Activated CD4-positive, CD25-positive, alpha-beta regulatory T cell treated with anti-CD3 and anti-CD28 coated beads, Interleukin-2, amount 50 U/mL, for 16 hours (primary cell): ENCODE measurements around the gene BIRC5.
A peak's percentile ranks its signal among the peaks of the same experiment; 100 is the strongest.
"Not testable (repeated sequence)": the region's sequence is repeated elsewhere in the genome, so short reads cannot be mapped to it uniquely, and the experiment has no call there.

Experiments used
- DNase-seq: peaks from one replicate; pipeline ENCODE4 v3.0.0-alpha.2; 2020; ENCODE audit warnings: low read depth, low spot score

The BIRC5 gene

DNA sequence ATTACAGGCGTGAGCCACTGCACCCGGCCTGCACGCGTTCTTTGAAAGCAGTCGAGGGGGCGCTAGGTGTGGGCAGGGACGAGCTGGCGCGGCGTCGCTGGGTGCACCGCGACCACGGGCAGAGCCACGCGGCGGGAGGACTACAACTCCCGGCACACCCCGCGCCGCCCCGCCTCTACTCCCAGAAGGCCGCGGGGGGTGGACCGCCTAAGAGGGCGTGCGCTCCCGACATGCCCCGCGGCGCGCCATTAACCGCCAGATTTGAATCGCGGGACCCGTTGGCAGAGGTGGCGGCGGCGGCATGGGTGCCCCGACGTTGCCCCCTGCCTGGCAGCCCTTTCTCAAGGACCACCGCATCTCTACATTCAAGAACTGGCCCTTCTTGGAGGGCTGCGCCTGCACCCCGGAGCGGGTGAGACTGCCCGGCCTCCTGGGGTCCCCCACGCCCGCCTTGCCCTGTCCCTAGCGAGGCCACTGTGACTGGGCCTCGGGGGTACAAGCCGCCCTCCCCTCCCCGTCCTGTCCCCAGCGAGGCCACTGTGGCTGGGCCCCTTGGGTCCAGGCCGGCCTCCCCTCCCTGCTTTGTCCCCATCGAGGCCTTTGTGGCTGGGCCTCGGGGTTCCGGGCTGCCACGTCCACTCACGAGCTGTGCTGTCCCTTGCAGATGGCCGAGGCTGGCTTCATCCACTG lies at the start of gene BIRC5:
Gene BIRC5 (plus strand): TSS at position 238 of the 690 bp plus-strand sequence. CDS start 64 bp downstream, at position 302.
- DNase-seq: peak; percentile 83

DNA sequence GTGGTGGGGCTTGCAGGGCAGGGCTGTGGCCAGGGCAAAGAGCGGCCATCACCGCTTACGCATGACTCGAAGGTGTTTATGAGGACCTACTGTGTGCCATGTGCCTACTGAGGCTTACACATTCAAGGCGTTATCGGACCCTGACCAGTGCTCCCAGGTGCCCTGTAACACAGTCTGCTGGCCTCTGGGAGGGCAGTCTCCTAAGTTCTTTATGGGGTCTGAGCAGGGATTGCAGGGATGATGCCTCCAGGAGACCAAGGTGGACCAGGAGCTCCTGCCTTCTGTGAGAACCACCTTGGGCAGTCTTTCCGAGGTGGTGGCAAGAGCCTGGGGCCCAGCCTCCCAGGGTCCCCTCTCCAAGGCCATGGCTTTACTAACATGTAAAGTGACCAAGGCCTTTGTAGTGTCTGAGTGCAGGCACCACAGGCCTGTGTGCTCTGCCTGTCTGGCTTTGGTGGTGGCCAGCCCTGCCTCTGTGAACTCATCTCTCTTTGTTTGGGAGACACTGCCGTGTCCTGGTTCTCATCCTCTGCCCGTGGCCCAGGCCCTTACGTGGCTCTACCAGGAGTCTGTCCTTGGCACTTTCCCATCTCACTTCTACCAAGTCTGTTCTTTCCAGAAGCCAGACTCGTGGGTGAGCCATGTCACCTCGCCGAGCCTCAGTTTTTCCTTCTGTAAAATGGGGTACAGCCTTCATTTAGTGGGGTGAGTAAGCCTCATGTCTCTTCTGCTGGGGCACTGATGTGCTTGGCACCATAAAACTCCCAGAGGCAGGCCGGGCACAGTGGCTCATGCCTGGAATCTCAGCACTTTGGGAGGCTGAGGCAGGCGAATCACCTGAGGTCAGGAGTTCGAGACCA lies 49.1 kb upstream of the BIRC5 start:
- no peak for DNase-seq

DNA sequence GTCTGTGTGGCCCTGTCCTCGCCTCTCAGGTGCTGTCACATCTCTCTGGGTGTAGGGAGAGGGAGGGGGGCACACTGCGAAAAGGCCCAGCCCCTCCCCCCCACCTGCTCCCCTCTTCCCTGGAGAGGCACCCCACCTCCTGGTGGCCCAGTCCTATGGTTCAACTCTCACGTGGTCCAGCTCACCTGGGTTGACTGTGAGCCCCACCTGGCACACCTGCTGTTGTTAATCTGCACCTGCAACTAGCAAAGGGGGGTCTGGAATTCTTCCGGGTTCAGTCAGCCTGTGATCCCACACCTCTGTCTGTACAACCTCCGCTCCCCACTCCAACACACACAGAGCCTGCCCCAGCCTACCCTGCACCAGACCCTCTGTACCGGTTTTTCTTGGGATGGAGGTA lies 47.6 kb upstream of the BIRC5 start:
- DNase-seq: no peak

DNA sequence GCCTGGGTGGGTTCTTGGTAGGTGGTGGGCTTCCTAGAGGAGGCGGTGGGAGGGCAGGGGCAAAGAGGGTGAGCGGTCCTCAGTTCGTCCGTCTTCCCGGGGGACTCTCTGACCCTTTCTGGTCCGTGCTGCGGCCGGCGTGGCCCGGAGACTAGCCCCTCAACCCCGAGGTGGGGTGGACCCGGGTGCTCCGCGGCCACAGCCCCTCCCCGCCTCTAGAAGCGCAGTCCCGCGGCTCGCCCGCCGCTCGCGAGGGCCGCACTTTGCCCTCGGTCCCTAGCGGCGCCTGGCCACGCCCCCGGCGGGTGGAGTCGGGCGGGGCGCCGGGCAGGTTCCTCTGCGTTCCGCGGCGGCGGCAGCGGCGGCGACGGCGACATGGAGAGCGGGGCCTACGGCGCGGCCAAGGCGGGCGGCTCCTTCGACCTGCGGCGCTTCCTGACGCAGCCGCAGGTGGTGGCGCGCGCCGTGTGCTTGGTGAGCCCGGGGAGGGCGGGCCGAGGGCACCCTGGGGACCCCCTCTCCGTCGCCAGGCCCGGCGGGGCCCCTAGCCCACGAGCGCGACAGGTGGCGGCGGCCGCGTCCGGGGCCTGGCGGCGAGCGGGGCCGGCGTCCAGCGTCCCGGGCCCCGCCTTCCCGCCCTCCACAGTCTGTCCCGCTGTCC lies 45.7 kb upstream of the BIRC5 start, which contains the start of gene SYNGR2:
Gene SYNGR2 (plus strand): TSS at position 340 of the 661 bp plus-strand sequence. CDS start 36 bp downstream, at position 376.
- peak; percentile 69 for DNase-seq

DNA sequence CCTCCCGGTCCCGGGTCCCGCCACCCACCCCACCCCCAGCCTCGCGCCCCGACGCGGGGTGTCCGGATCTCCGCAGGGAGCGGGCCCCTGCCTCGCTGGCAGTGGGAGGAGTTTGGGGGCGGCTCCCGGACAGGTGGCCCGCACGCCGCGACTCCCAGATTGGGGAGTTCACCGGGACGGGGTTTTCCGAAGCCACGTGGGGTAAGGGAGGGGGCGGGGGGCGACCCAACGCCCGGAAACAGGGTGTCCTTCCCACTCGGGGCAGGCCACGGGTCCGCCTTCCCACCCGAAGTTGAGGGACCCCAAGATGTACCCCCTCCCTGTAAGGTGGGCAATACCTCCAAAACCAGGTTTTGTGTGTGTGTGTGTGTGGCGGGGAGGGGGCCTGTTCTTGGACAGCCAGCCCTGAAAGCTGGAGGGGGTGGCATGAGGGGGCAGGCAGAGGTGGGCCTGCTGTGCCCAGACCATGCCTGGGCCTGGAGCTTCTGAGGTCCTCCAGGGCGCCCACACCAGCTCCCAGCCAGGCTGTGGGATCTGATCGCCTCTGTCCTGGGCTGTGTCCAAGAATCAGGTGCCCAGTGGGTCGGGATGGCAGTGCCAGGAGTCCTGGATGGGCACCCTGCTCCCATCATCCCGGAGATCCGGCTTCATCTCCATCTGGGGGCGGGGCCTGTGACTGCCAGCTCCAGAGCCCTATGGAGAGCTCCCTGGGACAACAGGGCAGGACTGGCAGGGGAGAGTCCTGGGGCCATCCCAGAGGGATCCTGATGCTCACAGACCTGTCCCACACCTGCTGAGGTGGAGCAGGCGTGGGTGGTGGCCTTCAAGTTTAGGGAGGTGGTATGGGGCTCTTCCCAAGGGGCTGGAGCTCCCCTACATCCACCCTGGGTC lies 44.9 kb upstream of the BIRC5 start:
- no peak for DNase-seq

DNA sequence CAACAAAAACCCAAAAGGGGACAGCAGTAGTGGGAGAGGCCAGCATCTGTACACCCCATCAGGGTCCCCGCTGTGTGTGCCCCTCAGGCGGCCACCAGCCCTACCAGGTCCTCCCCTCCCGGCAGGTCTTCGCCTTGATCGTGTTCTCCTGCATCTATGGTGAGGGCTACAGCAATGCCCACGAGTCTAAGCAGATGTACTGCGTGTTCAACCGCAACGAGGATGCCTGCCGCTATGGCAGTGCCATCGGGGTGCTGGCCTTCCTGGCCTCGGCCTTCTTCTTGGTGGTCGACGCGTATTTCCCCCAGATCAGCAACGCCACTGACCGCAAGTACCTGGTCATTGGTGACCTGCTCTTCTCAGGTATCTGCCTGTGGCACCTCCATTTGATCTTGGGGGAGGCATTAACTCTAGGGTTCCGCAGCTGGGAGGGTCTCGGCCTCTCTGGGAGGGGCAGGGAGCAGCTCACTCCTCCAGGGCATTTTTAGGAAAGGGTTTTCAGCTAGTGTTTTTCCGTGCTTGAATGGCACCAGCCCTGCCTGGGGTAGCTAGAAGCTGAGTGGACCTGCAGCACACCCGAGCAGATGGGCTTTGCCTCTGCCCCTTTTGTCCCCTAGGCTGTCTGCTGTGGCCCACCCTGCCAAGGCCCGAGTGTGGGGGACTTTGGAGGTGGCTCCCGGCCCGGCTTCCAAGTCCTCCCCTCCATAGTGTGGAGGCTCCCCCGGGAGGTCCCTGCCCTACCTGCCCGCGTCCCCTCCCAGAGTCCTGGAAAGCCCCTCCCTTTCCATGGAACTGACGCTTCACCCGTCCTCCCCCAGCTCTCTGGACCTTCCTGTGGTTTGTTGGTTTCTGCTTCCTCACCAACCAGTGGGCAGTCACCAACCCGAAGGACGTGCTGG lies 43.1 kb upstream of the BIRC5 start:
- no peak for DNase-seq

DNA sequence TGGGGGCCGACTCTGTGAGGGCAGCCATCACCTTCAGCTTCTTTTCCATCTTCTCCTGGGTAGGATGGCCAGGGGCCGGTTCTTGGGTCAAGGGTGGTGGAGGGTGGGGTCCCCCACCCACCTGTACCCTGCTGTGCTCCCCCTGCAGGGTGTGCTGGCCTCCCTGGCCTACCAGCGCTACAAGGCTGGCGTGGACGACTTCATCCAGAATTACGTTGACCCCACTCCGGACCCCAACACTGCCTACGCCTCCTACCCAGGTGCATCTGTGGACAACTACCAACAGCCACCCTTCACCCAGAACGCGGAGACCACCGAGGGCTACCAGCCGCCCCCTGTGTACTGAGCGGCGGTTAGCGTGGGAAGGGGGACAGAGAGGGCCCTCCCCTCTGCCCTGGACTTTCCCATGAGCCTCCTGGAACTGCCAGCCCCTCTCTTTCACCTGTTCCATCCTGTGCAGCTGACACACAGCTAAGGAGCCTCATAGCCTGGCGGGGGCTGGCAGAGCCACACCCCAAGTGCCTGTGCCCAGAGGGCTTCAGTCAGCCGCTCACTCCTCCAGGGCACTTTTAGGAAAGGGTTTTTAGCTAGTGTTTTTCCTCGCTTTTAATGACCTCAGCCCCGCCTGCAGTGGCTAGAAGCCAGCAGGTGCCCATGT lies 42.3 kb upstream of the BIRC5 start:
- DNase-seq: not testable (repeated sequence)

DNA sequence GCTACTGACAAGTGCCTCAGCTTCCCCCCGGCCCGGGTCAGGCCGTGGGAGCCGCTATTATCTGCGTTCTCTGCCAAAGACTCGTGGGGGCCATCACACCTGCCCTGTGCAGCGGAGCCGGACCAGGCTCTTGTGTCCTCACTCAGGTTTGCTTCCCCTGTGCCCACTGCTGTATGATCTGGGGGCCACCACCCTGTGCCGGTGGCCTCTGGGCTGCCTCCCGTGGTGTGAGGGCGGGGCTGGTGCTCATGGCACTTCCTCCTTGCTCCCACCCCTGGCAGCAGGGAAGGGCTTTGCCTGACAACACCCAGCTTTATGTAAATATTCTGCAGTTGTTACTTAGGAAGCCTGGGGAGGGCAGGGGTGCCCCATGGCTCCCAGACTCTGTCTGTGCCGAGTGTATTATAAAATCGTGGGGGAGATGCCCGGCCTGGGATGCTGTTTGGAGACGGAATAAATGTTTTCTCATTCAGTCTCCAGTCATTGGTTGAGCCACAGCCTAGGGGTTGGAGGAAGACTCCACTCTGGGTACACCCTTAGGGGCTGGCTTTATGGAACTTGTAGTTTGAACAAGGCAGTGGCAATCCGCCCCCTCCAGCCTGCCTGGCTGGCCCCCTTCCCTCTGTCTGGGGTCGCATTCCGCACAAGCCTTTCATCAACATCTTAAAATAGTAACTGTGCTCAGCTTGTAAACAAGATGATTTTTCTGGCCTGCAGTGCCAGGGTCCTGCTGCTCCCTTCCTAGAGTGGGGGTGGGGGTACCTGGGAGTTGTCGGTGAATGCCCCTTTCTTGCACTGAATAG lies 41.6 kb upstream of the BIRC5 start:
- DNase-seq: no peak

DNA sequence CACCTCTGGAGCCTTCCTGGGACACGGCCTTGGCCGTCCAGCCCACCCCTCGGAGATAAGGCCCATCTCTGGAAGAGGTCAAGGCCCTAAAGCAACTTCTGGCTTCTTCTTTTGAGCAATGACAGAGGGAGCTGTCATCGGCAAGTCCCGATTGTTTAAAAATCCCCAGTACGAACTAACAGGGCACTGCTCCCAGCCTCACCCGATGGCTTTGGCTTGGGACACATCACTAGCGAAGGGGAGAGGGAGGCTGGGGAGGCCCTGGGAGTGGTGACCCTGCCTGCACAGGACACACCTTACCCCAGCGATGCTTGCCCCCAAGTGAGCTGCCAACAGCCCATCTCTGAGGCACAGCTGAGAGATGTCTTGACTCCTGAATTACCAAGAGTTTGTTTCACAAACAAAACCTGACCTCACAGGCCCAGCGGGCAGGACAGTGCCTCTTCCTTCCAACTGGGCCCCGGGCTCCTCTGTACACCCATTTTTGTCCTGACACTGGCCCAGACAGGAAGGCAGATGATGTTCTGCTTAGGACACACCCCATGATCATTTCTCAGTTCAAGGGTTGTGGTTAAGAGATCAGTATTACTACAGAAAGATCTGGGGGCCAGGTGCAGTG lies 40.8 kb upstream of the BIRC5 start:
- DNase-seq: no peak

DNA sequence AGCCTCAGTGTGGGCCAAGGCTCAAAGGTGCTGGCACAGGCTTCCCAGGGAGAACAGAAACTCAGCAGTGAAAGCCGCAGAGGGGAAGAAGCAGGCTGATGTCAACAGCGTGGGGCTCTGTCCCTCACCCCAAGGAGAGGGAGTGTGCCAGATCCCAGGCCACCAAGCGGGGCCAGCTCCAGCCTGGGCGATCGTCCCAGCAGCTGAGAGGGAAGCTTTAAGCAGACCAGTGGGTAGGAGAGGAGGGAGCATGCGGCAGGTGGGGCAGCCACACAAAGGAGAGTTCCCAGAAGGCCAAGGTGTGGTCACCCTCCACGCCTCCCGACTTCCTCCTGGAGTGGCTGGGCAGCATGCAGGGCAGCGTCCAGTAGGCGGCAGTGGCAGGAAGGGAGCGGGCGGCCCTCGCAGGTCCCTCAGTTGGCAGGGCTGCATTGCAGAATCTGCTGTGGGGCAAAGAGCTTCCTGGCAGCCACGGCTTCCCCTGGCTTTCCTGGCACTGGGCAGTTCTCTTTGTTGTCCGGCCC lies 39.6 kb upstream of the BIRC5 start:
- DNase-seq: no peak

DNA sequence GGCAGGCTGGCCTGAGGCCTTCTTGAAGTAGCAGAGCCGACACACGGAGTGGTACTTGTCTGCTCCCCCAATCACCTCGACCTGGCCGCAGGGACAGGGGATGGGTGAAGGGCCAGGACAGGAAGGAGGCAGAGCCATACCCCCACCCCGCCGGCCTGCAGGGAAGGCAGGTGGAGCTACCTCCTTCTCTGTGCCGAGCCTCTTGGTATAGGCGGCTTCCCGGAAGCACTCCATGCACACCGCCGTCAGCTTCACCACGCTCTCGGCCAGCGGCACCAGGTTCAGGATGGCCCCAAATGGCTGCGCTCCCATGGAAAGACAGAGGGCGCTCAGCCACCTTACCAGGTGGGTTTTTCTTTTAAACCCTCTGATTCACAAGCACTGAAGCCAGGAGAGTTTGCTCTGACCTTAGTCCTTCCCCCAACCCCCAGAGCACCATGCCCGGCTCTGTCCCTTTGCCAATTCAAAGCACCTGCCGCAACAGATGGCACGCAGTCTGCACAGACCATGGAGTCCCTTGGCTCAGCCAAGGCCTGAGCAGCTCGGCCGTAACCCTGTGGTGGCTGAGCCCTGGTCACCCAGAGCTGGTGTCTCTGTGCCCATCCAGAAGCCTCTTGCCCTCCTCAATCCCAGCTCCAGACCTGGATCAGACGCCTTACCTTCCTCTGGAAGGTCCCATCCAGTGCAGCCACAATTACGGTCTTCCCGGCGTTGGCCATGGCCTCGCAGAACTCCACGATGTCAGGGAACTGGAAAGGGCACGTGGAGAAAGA lies 39.0 kb upstream of the BIRC5 start:
- no peak for DNase-seq

DNA sequence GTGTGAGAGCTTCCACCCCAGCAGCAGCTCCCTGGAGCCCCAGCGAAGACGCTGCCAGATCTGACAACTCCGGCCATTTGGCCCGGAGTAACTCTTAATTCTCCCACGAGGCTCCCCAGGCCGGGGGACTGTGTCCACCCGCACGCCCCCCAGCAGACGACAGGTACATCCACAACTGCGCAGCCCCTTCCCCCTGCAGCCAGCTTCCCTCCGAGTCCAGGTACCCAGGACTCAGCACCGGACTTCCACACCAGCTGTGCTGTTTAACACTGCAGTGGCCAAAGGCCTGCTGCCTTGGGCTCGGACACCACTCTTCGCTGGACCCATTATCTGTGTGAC lies 38.4 kb upstream of the BIRC5 start:
- DNase-seq: no peak

DNA sequence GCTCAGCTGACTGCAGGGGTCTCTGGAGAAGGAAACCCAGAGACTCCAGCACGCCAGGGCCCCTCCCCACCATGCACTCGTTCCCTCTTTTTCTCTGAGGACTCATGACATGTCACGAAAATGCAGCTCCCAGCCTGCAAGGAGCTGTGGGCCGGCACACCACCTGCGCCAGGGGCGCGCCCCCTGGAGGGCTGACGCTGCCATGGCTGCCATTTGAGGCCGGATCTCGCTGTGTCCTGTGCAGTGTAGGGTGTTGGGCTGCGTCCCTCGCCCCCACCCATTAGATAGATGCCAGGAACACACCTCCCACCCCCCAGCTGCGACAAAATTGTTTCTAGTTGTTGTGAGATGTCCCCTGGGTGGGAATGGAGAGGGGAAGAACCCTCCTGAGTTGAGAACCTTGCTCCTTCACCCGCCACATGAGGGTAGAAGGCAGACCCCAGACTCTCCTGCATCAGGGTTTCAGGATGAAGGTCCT lies 37.5 kb upstream of the BIRC5 start:
- peak; percentile 60 for DNase-seq

DNA sequence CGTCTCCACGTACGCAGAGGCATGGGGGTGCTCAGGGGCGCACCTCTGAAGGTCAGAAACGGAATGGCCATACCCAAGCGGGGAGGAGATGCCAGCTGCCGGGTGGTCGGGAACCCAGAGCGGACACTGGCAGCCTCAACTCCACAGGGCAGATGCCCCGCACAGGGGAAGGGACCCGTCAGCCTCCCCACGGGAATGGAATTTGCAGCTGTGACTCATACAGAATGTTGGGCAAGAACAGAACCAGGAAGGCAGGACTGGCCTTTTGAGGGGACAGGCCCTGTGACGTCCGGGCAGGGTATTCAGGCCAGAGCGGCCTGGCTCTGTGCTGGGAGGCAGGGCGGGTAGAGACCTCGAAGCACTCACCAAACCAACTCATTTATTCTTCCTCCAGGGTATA lies 34.7 kb upstream of the BIRC5 start:
- no peak for DNase-seq

DNA sequence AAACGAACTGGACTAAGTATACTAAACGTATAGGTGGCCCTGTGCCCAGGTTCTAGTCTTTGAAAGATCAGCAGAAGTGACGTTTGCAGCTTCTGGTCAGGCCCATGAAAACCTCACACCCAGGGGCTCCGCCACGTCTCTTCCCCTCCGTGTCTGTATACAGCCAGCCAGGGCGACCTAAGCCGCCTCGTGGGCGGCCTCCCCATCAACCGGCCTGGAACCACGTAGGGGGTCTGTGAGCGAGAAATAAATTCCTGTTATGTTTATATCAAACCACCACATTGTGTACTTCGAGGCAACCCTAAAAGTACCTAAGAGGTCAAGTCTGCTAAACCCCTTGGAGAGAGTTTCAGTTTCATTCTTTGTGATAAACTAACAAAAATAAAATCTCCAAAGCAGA lies 34.0 kb upstream of the BIRC5 start:
- DNase-seq: no peak

DNA sequence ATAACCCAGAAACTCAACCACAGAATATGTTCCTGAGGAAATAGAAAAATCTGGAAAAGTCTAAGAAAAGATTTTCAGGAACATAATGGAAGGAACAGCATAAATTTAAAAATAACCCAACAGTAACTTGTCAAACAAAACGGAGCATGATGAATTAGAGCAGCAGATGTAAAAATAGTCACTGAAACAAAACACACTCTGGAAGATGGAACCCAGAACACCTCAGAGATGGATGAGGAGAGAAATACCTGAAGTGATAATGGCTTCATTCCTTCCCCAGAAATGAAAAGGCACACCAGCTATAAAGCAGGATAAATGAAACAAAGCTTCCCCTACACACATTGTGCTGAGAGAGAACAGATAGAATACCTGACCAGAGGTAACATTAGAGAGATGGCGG lies 33.5 kb upstream of the BIRC5 start:
- DNase-seq: no peak

DNA sequence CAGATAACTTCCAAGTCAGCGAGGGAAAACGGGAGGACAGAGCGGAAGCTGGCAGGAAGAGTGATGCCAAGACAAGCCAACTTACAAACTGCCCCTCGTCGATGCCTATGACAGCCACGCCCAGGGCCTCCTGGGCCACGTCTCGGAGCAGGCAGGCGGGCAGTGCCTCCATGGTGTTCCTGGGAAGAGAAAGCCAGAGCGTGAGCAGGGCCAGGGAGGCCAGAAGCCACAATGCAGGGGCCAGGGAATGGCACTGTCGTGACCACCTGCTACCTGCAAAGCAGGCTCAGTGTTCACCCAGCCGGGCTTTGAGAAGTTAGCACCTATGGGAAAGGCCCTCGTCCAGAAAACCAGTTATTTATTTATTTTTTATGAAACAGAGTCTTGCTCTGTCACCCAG lies 31.5 kb upstream of the BIRC5 start:
- DNase-seq: no peak
